Stomach (tissue), 4 donors: ENCODE data around the gene NINL.

Experiments
- EP300 ChIP-seq: sonication (generic); formaldehyde crosslinking; IDR thresholded peaks from one replicate; pipeline ENCODE4 v1.6.1; 2017; ENCODE audit warnings: antibody characterized with exemption
- POLR2A ChIP-seq, 4 donors: fragments of 450-650 bp; IDR thresholded peaks; one replicate each; pipeline ENCODE4 v1.6.1; 2016; ENCODE audit warnings: antibody characterized with exemption in 4 of 4, control low read depth in 2 of 4, mild to moderate bottlenecking in 1 of 4, moderate library complexity in 1 of 4
- POLR2AphosphoS5 ChIP-seq, 3 donors: sonication (generic); formaldehyde crosslinking; IDR thresholded peaks; one replicate each; pipeline ENCODE4 v1.6.1; 2016; ENCODE audit warnings: antibody characterized with exemption in 3 of 3
- TF ChIP-seq, protein P1 (sequence below), 7 experiments: fragments of 450-650 bp in 4 of 7; fragments of 200-600 bp in 3 of 7; sonication (generic) in 3 of 7; IDR thresholded peaks; one replicate each; pipeline ENCODE4 v1.5.1; 2016 to 2019; ENCODE audit warnings: antibody characterized with exemption in 7 of 7, control low read depth in 2 of 7, mild to moderate bottlenecking in 1 of 7

DNA sequence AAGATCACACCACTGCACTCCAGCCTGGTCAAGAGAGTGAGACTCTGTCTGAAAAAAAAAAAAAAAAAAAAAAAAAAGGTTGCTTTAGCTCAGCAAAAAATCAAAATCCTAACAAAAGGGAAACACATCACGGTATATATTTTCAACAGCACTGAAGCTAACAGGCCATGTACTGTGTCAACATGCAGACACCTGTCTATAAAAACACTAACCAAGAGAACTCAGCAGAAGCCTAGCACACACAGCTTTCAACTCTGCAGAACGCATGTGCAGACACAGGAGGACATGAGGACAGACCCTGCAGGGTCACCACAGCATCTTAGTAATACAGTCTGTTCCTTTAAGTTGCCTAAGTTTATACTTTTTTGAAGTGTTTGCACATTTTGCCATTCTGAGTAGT is 13.5 kb downstream of the NINL start:
- TF ChIP-seq, protein P1, sequence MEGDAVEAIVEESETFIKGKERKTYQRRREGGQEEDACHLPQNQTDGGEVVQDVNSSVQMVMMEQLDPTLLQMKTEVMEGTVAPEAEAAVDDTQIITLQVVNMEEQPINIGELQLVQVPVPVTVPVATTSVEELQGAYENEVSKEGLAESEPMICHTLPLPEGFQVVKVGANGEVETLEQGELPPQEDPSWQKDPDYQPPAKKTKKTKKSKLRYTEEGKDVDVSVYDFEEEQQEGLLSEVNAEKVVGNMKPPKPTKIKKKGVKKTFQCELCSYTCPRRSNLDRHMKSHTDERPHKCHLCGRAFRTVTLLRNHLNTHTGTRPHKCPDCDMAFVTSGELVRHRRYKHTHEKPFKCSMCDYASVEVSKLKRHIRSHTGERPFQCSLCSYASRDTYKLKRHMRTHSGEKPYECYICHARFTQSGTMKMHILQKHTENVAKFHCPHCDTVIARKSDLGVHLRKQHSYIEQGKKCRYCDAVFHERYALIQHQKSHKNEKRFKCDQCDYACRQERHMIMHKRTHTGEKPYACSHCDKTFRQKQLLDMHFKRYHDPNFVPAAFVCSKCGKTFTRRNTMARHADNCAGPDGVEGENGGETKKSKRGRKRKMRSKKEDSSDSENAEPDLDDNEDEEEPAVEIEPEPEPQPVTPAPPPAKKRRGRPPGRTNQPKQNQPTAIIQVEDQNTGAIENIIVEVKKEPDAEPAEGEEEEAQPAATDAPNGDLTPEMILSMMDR (IDR thresholded peaks at IDR 0.05) = no peak
- TF ChIP-seq POLR2AphosphoS5 (IDR thresholded peaks at IDR 0.05) (no peak), POLR2A (IDR thresholded peaks at IDR 0.05) (no peak), EP300 (no peak)
